Renal cortex interstitium (tissue), 15 donors: Measurements from ENCODE around the gene TRUB2. TPM values are rescaled to one million over a fixed set of nuclear protein-coding genes. Genes with fewer than 3 reads are reported as not detected.

Experiments
- DNase-seq, 11 donors: peaks; one replicate each; pipeline ENCODE4 v3.0.0-alpha.2; 2013; ENCODE audit warnings: low read depth in 9 of 11, low spot score in 4 of 11; ENCODE audit errors: extremely low read depth in 1 of 11
- long read RNA-seq, 16 experiments: transcript quantifications; one replicate each; lab custom pipeline, GENCODE V29; 2026
- polyA plus RNA-seq, 3 donors: library from polyadenylated mRNA; unstranded; fragments of 120-200 nt; gene quantifications; one replicate each; pipeline ENCODE4 v1.2.1, GENCODE V29; 2013; ENCODE audit not compliant: insufficient read length in 3 of 3

Gene TRUB2, protein sequence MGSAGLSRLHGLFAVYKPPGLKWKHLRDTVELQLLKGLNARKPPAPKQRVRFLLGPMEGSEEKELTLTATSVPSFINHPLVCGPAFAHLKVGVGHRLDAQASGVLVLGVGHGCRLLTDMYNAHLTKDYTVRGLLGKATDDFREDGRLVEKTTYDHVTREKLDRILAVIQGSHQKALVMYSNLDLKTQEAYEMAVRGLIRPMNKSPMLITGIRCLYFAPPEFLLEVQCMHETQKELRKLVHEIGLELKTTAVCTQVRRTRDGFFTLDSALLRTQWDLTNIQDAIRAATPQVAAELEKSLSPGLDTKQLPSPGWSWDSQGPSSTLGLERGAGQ
- 10 to 100 TPM; 40.0 to 42.5 (median 42.0) TPM for polyA plus RNA-seq
- long read RNA-seq, donor 1, full-length matches to known transcripts: 10 of 10 reads
- long read RNA-seq, donor 1, partial matches to known transcripts: 0 of 10 reads
- long read RNA-seq, donor 1, other reads (novel, unspliced or antisense): 0 of 10 reads
- long read RNA-seq, donor 2, full-length matches to known transcripts: 15 of 15 reads
- long read RNA-seq, donor 2, partial matches to known transcripts: 0 of 15 reads
- long read RNA-seq, donor 2, other reads (novel, unspliced or antisense): 0 of 15 reads
- long read RNA-seq, donor 3, full-length matches to known transcripts: 25 of 25 reads
- long read RNA-seq, donor 3, partial matches to known transcripts: 0 of 25 reads
- long read RNA-seq, donor 3, other reads (novel, unspliced or antisense): 0 of 25 reads
- long read RNA-seq, donor 4, full-length matches to known transcripts: 11 of 73 reads
- long read RNA-seq, donor 4, partial matches to known transcripts: 14 of 73 reads
- long read RNA-seq, donor 4, other reads (novel, unspliced or antisense): 48 of 73 reads
- long read RNA-seq, donor 5: 0 reads
- long read RNA-seq, donor 6, full-length matches to known transcripts: 9 of 133 reads
- long read RNA-seq, donor 6, partial matches to known transcripts: 90 of 133 reads
- long read RNA-seq, donor 6, other reads (novel, unspliced or antisense): 34 of 133 reads
- long read RNA-seq, donor 7, full-length matches to known transcripts: 21 of 21 reads
- long read RNA-seq, donor 7, partial matches to known transcripts: 0 of 21 reads
- long read RNA-seq, donor 7, other reads (novel, unspliced or antisense): 0 of 21 reads
- long read RNA-seq, donor 8, full-length matches to known transcripts: 28 of 28 reads
- long read RNA-seq, donor 8, partial matches to known transcripts: 0 of 28 reads
- long read RNA-seq, donor 8, other reads (novel, unspliced or antisense): 0 of 28 reads
- long read RNA-seq, donor 9, full-length matches to known transcripts: 16 of 67 reads
- long read RNA-seq, donor 9, partial matches to known transcripts: 13 of 67 reads
- long read RNA-seq, donor 9, other reads (novel, unspliced or antisense): 38 of 67 reads
- long read RNA-seq, donor 10, full-length matches to known transcripts: 22 of 22 reads
- long read RNA-seq, donor 10, partial matches to known transcripts: 0 of 22 reads
- long read RNA-seq, donor 10, other reads (novel, unspliced or antisense): 0 of 22 reads
- long read RNA-seq, donor 11, full-length matches to known transcripts: 11 of 11 reads
- long read RNA-seq, donor 11, partial matches to known transcripts: 0 of 11 reads
- long read RNA-seq, donor 11, other reads (novel, unspliced or antisense): 0 of 11 reads
- long read RNA-seq, donor 12, full-length matches to known transcripts: 9 of 9 reads
- long read RNA-seq, donor 12, partial matches to known transcripts: 0 of 9 reads
- long read RNA-seq, donor 12, other reads (novel, unspliced or antisense): 0 of 9 reads
- long read RNA-seq, donor 13: 0 reads
- long read RNA-seq, donor 14, full-length matches to known transcripts: 11 of 85 reads
- long read RNA-seq, donor 14, partial matches to known transcripts: 22 of 85 reads
- long read RNA-seq, donor 14, other reads (novel, unspliced or antisense): 52 of 85 reads
- long read RNA-seq, donor 15, full-length matches to known transcripts: 6 of 6 reads
- long read RNA-seq, donor 15, partial matches to known transcripts: 0 of 6 reads
- long read RNA-seq, donor 15, other reads (novel, unspliced or antisense): 0 of 6 reads
- long read RNA-seq, donor 16, full-length matches to known transcripts: 41 of 47 reads
- long read RNA-seq, donor 16, partial matches to known transcripts: 6 of 47 reads
- long read RNA-seq, donor 16, other reads (novel, unspliced or antisense): 0 of 47 reads

GRCh38 chr9:128322404-128323211 is at the start of gene TRUB2, which contains the start of gene COQ4:
Gene TRUB2, minus strand, starts transcription at chr9:128322447. Its CDS starts 39 bp downstream, at chr9:128322408.
Gene COQ4, plus strand, starts transcription at chr9:128322839. Its CDS starts 20 bp downstream, at chr9:128322859.
- peak; percentile 84 to 98 (median 93) for DNase-seq

DNA sequence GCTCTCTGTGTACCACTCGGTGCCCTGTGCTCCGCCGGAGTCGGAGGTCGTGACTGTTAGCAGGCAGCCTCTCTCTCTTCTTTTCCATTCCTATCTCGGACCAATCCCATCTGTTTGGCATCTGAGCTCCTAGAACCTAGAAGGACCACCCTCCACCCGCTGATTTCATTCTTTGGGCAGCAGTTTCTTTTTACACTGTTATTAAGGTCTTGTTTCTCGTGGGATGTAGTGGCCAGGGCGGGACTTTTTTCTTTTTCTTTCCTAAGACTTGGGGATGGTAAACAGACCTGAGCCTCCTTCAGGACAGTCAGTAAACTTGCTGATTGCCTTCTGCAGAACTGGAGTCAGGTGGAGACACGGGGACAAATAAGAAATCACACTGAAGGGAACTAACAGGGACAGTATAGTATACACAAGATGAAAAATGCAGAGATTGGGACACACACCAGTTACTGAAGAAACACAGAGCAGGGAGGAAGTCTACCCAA is 49.4 kb upstream of the TRUB2 start:
- no peak for DNase-seq

DNA sequence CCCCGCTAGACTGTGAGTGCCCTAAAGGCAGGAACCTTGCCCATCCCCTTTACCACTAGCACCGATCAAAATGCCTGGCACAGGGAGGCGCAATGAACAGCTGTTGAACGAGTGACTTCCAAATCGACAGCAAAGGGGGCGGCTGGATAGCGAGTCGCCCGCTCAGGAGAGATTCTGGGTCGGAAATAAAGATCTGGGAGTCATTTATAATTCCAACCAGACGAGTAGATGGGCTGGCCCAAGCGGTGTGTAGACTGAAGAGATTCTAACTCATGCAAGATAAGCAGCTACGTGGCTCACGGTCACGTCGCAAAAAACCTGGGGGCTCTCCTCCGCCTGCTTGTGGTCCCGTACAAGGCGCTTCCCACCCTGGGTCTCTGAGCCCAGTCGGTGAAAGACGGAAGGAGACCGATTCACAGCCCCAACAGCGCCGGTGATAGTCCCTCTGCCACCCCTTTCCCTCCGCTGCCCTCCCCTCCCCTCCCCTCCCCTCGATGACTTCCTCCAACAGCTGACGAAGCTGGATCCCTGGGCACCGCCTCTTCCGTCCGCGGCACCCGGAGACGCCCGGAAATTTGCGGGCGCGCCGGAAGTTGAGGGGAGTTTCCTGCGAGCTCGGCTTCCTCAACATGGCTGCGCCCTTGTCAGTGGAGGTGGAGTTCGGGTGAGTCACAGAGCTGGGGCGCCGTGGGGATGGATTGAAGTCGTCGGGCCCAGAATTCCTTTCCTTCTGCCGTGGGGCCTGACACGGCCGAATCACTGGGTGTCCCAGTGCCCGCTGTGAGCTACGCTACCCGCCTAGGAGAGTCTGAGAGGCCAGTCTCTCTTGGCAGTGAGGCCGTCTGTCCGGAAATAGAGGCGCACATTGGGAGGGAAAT is 48.7 kb upstream of the TRUB2 start, which contains the start of gene URM1:
Gene URM1, plus strand, starts transcription at position 623 of the 878 bp plus-strand sequence. Its CDS starts 7 bp downstream, at position 630.
- DNase-seq: peak; percentile 86 to 98 (median 94)

DNA sequence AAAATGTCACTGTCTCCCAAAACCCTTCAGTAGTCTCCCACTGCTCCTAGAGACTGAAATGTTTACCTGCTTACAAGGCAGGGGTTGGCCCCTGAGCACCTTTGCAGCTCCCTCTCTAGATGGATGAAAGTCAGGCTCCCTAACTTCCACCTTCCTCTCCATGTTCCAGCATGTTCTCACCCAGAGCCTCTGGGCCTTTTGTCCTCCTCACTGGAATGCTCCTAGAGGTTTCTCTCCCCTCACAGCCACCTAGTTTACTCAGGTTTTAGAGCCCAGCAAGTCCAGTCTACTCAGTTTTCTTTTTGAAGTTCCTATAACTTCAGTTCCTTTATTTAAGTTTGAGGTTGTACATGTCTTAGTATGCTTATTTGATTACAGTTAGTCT is 48.1 kb upstream of the TRUB2 start:
- DNase-seq: no peak

- DNase-seq: no peak
These were observed 46.9 kb upstream of the TRUB2 start for GRCh38 chr9:128369024-128369706.

DNA sequence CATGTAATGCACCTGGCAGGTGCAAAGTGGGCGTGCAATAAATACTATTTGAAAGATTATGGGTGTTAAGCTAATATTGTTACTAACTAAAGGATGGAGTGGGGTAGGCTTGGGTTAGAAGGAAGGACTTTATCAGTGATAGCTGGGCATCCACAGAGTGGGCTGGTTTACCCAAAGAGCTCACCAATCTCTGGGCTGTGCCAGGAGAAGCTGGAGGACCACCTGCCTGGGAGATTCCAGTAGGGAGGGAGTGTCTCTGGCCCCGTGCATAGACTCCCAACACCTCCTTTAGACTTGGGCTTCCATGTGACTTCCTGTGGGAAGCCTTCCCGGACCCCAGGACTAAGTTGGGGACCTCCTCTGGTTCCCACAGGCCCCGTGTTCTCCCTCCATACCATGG is 43.3 kb upstream of the TRUB2 start:
- no peak for DNase-seq

DNA sequence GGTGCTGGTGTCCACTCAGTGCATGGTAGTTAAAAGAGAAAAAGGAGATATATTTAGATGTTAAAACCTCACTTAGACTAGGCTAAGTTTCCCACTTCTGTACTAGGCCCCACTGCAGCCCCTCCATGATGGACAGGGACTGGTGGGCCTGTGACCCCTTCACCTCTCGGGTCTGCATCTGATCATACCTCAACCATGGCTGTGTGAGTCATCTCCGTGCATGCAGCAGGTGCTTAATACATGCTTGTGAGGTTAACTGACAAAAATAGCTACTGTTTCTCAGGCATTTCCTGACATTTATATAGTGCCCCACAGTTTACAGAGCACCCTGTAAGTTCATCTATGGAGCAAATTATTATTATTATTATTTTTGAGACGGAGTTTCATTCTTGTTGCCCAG is 40.5 kb upstream of the TRUB2 start:
- no peak for DNase-seq

- peak in 9 of 11 donors; percentile 66 to 85 (median 77) for DNase-seq
These were observed 39.9 kb upstream of the TRUB2 start for GRCh38 chr9:128361986-128362646.

DNA sequence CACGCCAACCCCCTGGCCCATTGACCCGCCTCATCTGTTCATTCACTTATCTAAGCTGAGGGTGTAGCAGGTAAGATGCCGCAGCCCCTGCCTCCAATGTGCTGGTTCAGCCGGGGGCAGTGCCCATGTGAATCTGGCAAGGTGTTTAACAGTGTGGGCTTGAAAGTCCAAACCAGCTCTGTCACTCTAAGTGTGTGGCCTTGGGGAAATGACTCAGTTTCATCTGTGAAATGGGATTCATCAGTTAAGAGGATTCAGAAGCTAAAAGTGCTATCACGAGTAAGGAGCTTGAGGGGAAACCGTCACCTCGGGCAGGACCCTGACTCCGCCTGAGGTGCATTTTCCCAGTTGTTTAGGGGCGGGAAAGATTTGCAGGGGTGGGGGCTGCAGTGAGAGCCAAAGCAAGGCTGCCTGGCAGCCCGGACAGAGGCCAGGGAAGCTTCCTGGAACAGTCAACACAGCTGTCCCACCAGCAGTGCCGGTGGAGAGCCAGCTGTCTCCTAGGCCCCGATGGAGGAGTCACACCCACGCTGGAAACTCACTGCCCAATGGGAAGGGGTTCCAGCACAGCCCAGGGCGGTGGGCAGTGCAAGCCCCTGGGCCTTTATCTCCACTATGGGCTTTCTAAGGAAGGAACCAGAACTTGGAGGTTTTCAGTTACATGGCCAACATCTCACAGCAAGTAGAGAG is 39.2 kb upstream of the TRUB2 start:
- no peak for DNase-seq

DNA sequence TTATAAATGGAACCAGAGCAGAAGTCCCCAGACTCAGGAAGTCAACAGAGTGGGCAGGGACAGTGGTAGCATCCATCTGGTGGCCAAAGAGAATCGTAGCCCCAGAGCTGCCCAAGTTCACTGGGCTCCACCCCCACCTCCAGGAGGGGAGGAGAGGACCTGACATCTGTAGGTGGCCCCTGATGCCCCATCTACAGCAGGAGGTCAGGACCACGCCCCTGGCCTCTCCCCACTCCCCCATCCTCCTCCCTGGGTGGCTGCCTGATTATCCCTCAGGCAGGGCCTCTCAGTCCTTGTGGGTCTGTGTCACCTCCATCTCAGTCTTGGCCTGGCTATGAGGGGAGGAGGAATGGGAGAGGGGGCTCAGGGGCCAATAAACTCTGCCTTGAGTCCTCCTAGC is 38.6 kb upstream of the TRUB2 start:
- DNase-seq: no peak

DNA sequence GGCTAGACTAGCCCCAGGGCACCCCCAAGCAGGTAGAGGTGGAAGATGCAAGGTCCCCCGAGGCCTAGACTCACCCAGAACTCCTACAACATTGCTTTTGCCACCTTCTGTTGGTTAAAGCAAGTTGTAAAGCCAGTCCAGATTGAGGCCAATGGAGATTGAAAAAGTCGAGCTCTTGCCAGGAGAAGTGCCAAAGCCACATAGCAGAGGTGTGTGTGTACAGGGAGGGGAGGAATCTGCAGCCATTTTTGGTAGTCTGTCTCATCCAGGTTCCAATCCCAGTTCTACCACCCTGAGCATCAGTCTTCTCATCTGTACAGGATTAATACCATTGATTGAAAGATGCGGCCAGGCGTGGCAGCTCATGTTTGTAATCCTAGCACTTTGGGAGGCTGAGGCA is 36.6 kb upstream of the TRUB2 start:
- no peak for DNase-seq

GRCh38 chr9:128358090-128358489 is 35.8 kb upstream of the TRUB2 start:
- no peak for DNase-seq

GRCh38 chr9:128355451-128355850 is 33.2 kb upstream of the TRUB2 start:
- no peak for DNase-seq

DNA sequence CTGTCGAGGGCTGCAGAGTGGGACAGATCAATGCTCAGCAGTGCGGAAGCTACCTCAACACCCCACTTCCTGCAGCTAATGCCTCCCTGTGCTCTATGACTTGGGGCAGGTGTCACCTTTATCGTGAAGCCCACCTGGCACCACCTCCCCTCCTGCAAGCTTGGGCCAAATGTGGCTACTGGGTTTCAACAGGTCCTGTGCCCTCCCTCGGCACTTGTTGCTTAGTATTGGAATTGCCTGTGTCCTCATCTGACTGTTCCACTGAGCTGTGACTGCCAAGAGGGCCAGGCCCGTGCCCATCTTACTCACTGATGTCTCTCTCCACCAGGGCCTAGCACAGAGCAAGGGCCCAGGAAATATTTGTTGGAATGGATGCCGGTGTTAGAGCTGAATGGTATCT is 27.5 kb upstream of the TRUB2 start:
- DNase-seq: no peak
